NK-92 treated with Interleukin-12 subunit alpha and Interleukin-12 subunit beta, amount 100 ng/mL, for 24 hours (cell line): Measurements from ENCODE around the gene PARP3.
A peak's percentile ranks its signal among the peaks of the same experiment; 100 is the strongest.
"Not testable (repeated sequence)": the region's sequence is repeated elsewhere in the genome, so short reads cannot be mapped to it uniquely, and the experiment has no call there.

Experiments used
- DNase-seq: peaks from one replicate; lab custom pipeline; 2025; lab: John Stamatoyannopoulos, UW

The PARP3 gene

GRCh38 chr3:51986010-51986947 is 44.1 kb downstream of the PARP3 start:
- no peak for DNase-seq

- no peak for DNase-seq
These were observed 45.4 kb downstream of the PARP3 start for GRCh38 chr3:51987568-51987967.

GRCh38 chr3:51988286-51989146 is 46.4 kb downstream of the PARP3 start:
- DNase-seq: no peak

- not testable (repeated sequence) for DNase-seq
These were observed 48.4 kb downstream of the PARP3 start for GRCh38 chr3:51990501-51990971.

GRCh38 chr3:51992017-51992682 is 50.0 kb downstream of the PARP3 start:
- DNase-seq: no peak

- DNase-seq: not testable (repeated sequence)
These were observed 51.5 kb downstream of the PARP3 start for GRCh38 chr3:51993657-51994056.

GRCh38 chr3:51994530-51994929 is 52.4 kb downstream of the PARP3 start:
- no peak for DNase-seq

GRCh38 chr3:51995346-51996163 is 53.4 kb downstream of the PARP3 start, which contains the start of gene RPL29:
Gene RPL29, minus strand, starts transcription at chr3:51995895. Its CDS starts 434 bp downstream, at chr3:51995461.
- DNase-seq: peak; percentile 65

- no peak for DNase-seq
These were observed 55.0 kb downstream of the PARP3 start for GRCh38 chr3:51997172-51997571.

- no peak for DNase-seq
These were observed 55.9 kb downstream of the PARP3 start for GRCh38 chr3:51997935-51998596.
